ENCODE results near the gene SPOCK2. TPM values are rescaled to one million over a fixed set of nuclear protein-coding genes. Genes with fewer than 3 reads are reported as not detected.
A peak's percentile ranks its signal among the peaks of the same experiment; 100 is the strongest.

The SPOCK2 gene
- total RNA-seq, 1 donor from 2014 or later = 63.7 TPM

- H3K4me3 ChIP-seq (ENCODE audit: low read depth, low read length) = no peak overlapping the region
- TF ChIP-seq CTCF (conservative IDR thresholded peaks at IDR 0.05; ENCODE audit: low read depth, low read length) = no peak
- DNase-seq (ENCODE audit: low read depth) = no peak
Measured at GRCh38 chr10:72126872-72127232, 38.5 kb upstream of the SPOCK2 start.

GRCh38 chr10:72126184-72126871 is 38.0 kb upstream of the SPOCK2 start:
- DNase-seq (ENCODE audit: low read depth) = no peak
- no peak overlapping the region for H3K4me3 ChIP-seq (ENCODE audit: low read depth, low read length)
- peak; percentile 70 for TF ChIP-seq CTCF (conservative IDR thresholded peaks at IDR 0.05; ENCODE audit: low read depth, low read length)

- H3K4me3 ChIP-seq (ENCODE audit: low read depth, low read length) = no peak overlapping the region
- DNase-seq (ENCODE audit: low read depth) = no peak
- TF ChIP-seq CTCF (conservative IDR thresholded peaks at IDR 0.05; ENCODE audit: low read depth, low read length) = no peak
Measured at GRCh38 chr10:72124989-72125388, 36.6 kb upstream of the SPOCK2 start.

GRCh38 chr10:72124381-72124780 is 36.0 kb upstream of the SPOCK2 start:
- TF ChIP-seq CTCF (conservative IDR thresholded peaks at IDR 0.05; ENCODE audit: low read depth, low read length) = no peak
- no peak overlapping the region for H3K4me3 ChIP-seq (ENCODE audit: low read depth, low read length)
- no peak for DNase-seq (ENCODE audit: low read depth)

GRCh38 chr10:72123616-72124015 is 35.3 kb upstream of the SPOCK2 start:
- DNase-seq (ENCODE audit: low read depth) = no peak
- TF ChIP-seq CTCF (conservative IDR thresholded peaks at IDR 0.05; ENCODE audit: low read depth, low read length) = no peak
- H3K4me3 ChIP-seq (ENCODE audit: low read depth, low read length) = no peak overlapping the region

GRCh38 chr10:72122221-72122620 is 33.9 kb upstream of the SPOCK2 start:
- DNase-seq (ENCODE audit: low read depth) = no peak
- no peak for TF ChIP-seq CTCF (conservative IDR thresholded peaks at IDR 0.05; ENCODE audit: low read depth, low read length)
- H3K4me3 ChIP-seq (ENCODE audit: low read depth, low read length) = no peak overlapping the region

GRCh38 chr10:72121389-72121788 is 33.0 kb upstream of the SPOCK2 start:
- TF ChIP-seq CTCF (conservative IDR thresholded peaks at IDR 0.05; ENCODE audit: low read depth, low read length) = no peak
- H3K4me3 ChIP-seq (ENCODE audit: low read depth, low read length) = no peak overlapping the region
- DNase-seq (ENCODE audit: low read depth) = no peak
